Measurements from ENCODE around the gene TUBA8.

- TF ChIP-seq CTCF (conservative IDR thresholded peaks at IDR 0.05; ENCODE audit: low read depth, low read length) (no peak), EZH2 (IDR thresholded peaks at IDR 0.05; ENCODE audit: low read length, unreplicated experiment) (no peak)
These were observed 9.1 kb upstream of the TUBA8 start for GRCh38 chr22:18101536-18101935.
